B cell (primary cell): ENCODE measurements around the gene PTGES2. TPM values are rescaled to one million over a fixed set of nuclear protein-coding genes. Genes with fewer than 3 reads are reported as not detected.

Experiments
- ATAC-seq: fragments of 200-7000 bp; cut with Tn5 transposase; one replicate; pipeline ENCODE4 v1.10.0; 2021; ENCODE audit warnings: low read depth, mild to moderate bottlenecking, moderate number of reproducible peaks, moderate library complexity
- CTCF ChIA-PET: fragments of 350-600 bp; sonication (Branson Sonifier 250); formaldehyde crosslinking; loops from one replicate; lab custom pipeline; 2021; ENCODE audit warnings: antibody characterized with exemption, inconsistent platforms; lab: Charles Lee
- POLR2A ChIA-PET: fragments of 350-600 bp; sonication (Branson Sonifier 250); formaldehyde crosslinking; loops from one replicate; lab custom pipeline; 2021; ENCODE audit warnings: antibody characterized with exemption; lab: Charles Lee
- DNase-seq: peaks from one replicate; pipeline ENCODE4 v3.0.0; 2013
- H2AFZ ChIP-seq: 2 replicates; pipeline ENCODE4 v1.6.1; 2012; ENCODE audit warnings: mild to moderate bottlenecking, low read depth, low read length; ENCODE audit not compliant: insufficient read depth, poor library complexity, severe bottlenecking
- H3K27ac ChIP-seq, 2 donors: 1 replicate in 1 of 2; 2 replicates in 1 of 2; pipeline ENCODE4 v1.5.1; 2012 to 2013; ENCODE audit warnings: low read length in 2 of 2, mild to moderate bottlenecking in 2 of 2, moderate library complexity in 1 of 2
- H3K27me3 ChIP-seq, 4 experiments: fragments of 200-600 bp in 1 of 4; sonication (generic) in 1 of 4; replicated peaks in 1 of 4; 1 replicate in 2 of 4; 2 replicates in 2 of 4; pipeline versions ENCODE4 v1.6.1 to v1.7.0; 2013 to 2016; ENCODE audit warnings: low read length in 3 of 4, mild to moderate bottlenecking in 2 of 4, mixed read lengths in 1 of 4, moderate library complexity in 1 of 4; ENCODE audit not compliant: insufficient read depth in 4 of 4, control insufficient read depth in 3 of 4; ENCODE audit errors: control extremely low read depth in 1 of 4
- H3K36me3 ChIP-seq, 2 experiments: replicated peaks in 1 of 2; 1 replicate in 1 of 2; 2 replicates in 1 of 2; pipeline versions ENCODE4 v1.6.1 to v1.7.1; 2013; ENCODE audit warnings: low read length in 1 of 2; ENCODE audit not compliant: insufficient read depth in 2 of 2, control insufficient read depth in 1 of 2; ENCODE audit errors: control extremely low read depth in 1 of 2, extremely low read depth in 1 of 2
- H3K4me1 ChIP-seq, 2 donors: fragments of 200-600 bp in 1 of 2; sonication (generic) in 1 of 2; 1 replicate in 1 of 2; 2 replicates in 1 of 2; pipeline versions ENCODE4 v1.5.1 to v1.6.1; 2013 to 2017; ENCODE audit warnings: low read length in 2 of 2; ENCODE audit not compliant: control insufficient read depth in 2 of 2, insufficient read depth in 2 of 2
- H3K4me2 ChIP-seq: replicated peaks from 2 replicates; pipeline ENCODE3; 2012; ENCODE audit warnings: mild to moderate bottlenecking, low read depth, low read length; ENCODE audit not compliant: poor library complexity, severe bottlenecking
- H3K4me3 ChIP-seq, 5 experiments: fragments of 200-600 bp in 1 of 5; sonication (generic) in 1 of 5; 1 replicate in 3 of 5; 2 replicates in 2 of 5; pipeline versions ENCODE4 v1.5.1 to v1.7.0; 2011 to 2016; ENCODE audit warnings: low read length in 4 of 5, mild to moderate bottlenecking in 4 of 5, low read depth in 2 of 5, control low read depth in 1 of 5, moderate library complexity in 1 of 5; ENCODE audit not compliant: insufficient read depth in 1 of 5; ENCODE audit errors: control extremely low read depth in 1 of 5, extremely low read depth in 1 of 5
- H3K79me2 ChIP-seq: fragments of 200-600 bp; sonication (generic); one replicate; pipeline ENCODE4 v1.6.0; 2016; ENCODE audit warnings: low read length; ENCODE audit not compliant: control insufficient read depth, insufficient read depth
- H3K9ac ChIP-seq: fragments of 200-600 bp; sonication (generic); 2 replicates; pipeline ENCODE4 v1.6.1; 2017; ENCODE audit warnings: mild to moderate bottlenecking, low read length, moderate library complexity
- H3K9me3 ChIP-seq, 3 donors: one replicate each; pipeline versions ENCODE4 v1.6.1 to v1.7.1; 2013; ENCODE audit warnings: low read length in 2 of 3; ENCODE audit not compliant: control insufficient read depth in 2 of 3, insufficient read depth in 1 of 3; ENCODE audit errors: control extremely low read depth in 1 of 3
- H4K20me1 ChIP-seq: 2 replicates; pipeline ENCODE4 v1.6.0; 2012; ENCODE audit warnings: mild to moderate bottlenecking, low read length; ENCODE audit not compliant: insufficient read depth, control insufficient read depth, poor library complexity, severe bottlenecking
- H3K27ac Mint-ChIP-seq: one replicate; pipeline ENCODE4 v1.8.0; 2021; ENCODE audit warnings: mixed read lengths
- H3K27me3 Mint-ChIP-seq: one replicate; pipeline ENCODE4 v1.8.0; 2021; ENCODE audit warnings: mixed read lengths
- H3K4me1 Mint-ChIP-seq: one replicate; pipeline ENCODE4 v1.8.0; 2021; ENCODE audit warnings: mixed read lengths
- H3K4me3 Mint-ChIP-seq: one replicate; pipeline ENCODE4 v1.8.0; 2021; ENCODE audit warnings: mixed read lengths
- H3K9me3 Mint-ChIP-seq: one replicate; pipeline ENCODE4 v1.8.0; 2022; ENCODE audit warnings: mixed read lengths; ENCODE audit not compliant: insufficient read depth
- EZH2 ChIP-seq: IDR thresholded peaks from 2 replicates; pipeline ENCODE4 v1.6.1; 2012; ENCODE audit warnings: borderline replicate concordance, low read depth, mild to moderate bottlenecking, moderate library complexity, low read length; ENCODE audit not compliant: insufficient read depth, poor library complexity, severe bottlenecking
- WGBS: methylation state at CpG from one replicate; pipeline ENCODE4 v1.1.5; 2013; ENCODE audit warnings: missing lambda C conversion rate; ENCODE audit not compliant: insufficient coverage; 5-methylcytosine and 5-hydroxymethylcytosine counted together
- intact Hi-C: fragments of 100-400 bp; cut with micrococcal nuclease; formaldehyde crosslinking; loops from one replicate; pipeline ENCODE4 v1.10.0; 2022
- polyA plus RNA-seq: library from polyadenylated mRNA; depleted of rRNA; stranded (reverse); fragments of >200 nt; gene quantifications from 2 replicates; pipeline ENCODE4 v1.2.3, GENCODE V29; 2012
- total RNA-seq, 2 donors: library from RNA; stranded (reverse); fragments of 120-200 nt in 1 of 2; gene quantifications; 1 replicate in 1 of 2; 2 replicates in 1 of 2; pipeline versions ENCODE4 v1.2.3 to v1.2.4, GENCODE V29; 2013 to 2022
- TF ChIP-seq, protein P1 (sequence below): fragments of 200-600 bp; IDR thresholded peaks from one replicate; pipeline ENCODE4 v1.8.0; 2022; ENCODE audit warnings: antibody characterized with exemption, mild to moderate bottlenecking

The PTGES2 gene
- total and polyA plus RNA-seq, 2 donors (not counting 1 experiment from before 2014, with no cell fraction given) = 77.8 to 113 TPM

DNA sequence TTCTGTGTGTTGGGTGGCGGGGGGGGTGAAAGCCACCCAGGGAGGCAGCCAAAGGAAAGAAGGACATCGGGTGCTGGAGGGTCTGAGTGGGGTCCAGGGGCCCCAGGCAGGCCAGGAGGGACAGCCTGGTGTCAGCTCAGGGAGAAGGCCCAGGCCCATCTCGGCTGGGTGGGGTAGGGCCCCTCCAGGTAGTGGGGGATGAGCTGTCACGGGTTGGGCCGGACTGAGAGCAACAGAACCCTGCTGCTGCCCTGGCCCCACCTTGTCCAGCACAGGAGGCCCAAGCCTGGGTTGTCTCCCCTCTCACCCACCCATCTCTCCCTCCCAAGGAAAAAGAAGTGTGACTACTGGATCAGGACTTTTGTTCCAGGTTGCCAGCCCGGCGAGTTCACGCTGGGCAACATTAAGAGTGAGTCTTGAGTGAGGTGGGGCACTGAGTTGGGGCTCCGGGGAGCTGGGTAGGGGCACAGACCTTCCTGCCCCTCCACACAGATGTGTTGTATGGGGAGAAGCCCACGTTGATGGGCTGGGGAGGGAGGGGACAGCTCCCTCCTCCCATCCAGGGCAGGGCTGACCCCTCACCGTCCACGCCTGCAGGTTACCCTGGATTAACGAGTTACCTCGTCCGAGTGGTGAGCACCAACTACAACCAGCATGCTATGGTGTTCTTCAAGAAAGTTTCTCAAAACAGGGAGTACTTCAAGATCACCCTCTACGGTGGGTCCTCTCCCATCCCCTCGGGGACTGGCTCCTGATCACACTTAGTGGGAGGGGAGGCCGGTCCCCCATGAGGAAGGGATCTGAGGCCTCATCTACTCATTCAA lies 24.0 kb upstream of the PTGES2 start:
- H3K4me3 Mint-ChIP-seq = no peak overlapping the region
- intact Hi-C loops = no loop called here
- TF ChIP-seq, protein P1, sequence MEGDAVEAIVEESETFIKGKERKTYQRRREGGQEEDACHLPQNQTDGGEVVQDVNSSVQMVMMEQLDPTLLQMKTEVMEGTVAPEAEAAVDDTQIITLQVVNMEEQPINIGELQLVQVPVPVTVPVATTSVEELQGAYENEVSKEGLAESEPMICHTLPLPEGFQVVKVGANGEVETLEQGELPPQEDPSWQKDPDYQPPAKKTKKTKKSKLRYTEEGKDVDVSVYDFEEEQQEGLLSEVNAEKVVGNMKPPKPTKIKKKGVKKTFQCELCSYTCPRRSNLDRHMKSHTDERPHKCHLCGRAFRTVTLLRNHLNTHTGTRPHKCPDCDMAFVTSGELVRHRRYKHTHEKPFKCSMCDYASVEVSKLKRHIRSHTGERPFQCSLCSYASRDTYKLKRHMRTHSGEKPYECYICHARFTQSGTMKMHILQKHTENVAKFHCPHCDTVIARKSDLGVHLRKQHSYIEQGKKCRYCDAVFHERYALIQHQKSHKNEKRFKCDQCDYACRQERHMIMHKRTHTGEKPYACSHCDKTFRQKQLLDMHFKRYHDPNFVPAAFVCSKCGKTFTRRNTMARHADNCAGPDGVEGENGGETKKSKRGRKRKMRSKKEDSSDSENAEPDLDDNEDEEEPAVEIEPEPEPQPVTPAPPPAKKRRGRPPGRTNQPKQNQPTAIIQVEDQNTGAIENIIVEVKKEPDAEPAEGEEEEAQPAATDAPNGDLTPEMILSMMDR = no peak
- no peak for TF ChIP-seq EZH2
- Histone ChIP-seq H3K79me2 (no peaks in the 10 kb centered on the region), H3K27ac (no peak overlapping the region), H3K9me3 (no peaks in the 10 kb centered on the region), H3K27me3 (no peaks in the 10 kb centered on the region), H3K36me3 (no peaks in the 10 kb centered on the region), H3K4me3 (no peak overlapping the region), H3K4me1 (no peaks in the 10 kb centered on the region), H3K4me2 (no peak overlapping the region), H3K9ac (no peak overlapping the region), H4K20me1 (no peaks in the 10 kb centered on the region), H2AFZ (no peak overlapping the region)
- POLR2A ChIA-PET = no interaction called here
- DNase-seq (no peak), ATAC-seq (no peak)
- peaks cover 7% of the 10 kb centered on the region for H3K27me3 Mint-ChIP-seq
- H3K27ac Mint-ChIP-seq = peak overlapping the region; percentile 37
- no peaks in the 10 kb centered on the region for H3K4me1 Mint-ChIP-seq
- no peaks in the 10 kb centered on the region for H3K9me3 Mint-ChIP-seq
- CTCF ChIA-PET = interaction anchor here (1.6 kb wide), 1 partner anchor 34 kb away, joined by 4 read pairs; no protein-coding TSS in a partner anchor
- WGBS = 94% methylated on average over 7 of the region's 18 CpGs
